GM23338 (cell line): ENCODE results near the gene PHKA2.

ENCODE experiments used
- CTCF ChIP-seq, 2 experiments: fragments of 200-600 bp in 1 of 2; sonication (generic) in 1 of 2; conservative IDR thresholded peaks; 2 replicates each; pipeline versions ENCODE4 v1.5.1 to v1.6.1; 2016 to 2017; ENCODE audit warnings: antibody characterized with exemption in 2 of 2, low read depth in 2 of 2, mild to moderate bottlenecking in 2 of 2, moderate library complexity in 1 of 2
- EZH2 ChIP-seq: fragments of 200-600 bp; sonication (generic); IDR thresholded peaks from one replicate; pipeline ENCODE4 v1.8.0; 2017; ENCODE audit warnings: antibody characterized with exemption, mild to moderate bottlenecking, low read depth; ENCODE audit not compliant: unreplicated experiment
- NANOG ChIP-seq: IDR thresholded peaks from 2 replicates; pipeline ENCODE4 v1.6.1; 2016; ENCODE audit warnings: antibody characterized with exemption, borderline replicate concordance
- POLR2AphosphoS5 ChIP-seq: IDR thresholded peaks from 2 replicates; pipeline ENCODE4 v1.6.1; 2016; ENCODE audit warnings: antibody characterized with exemption, low read depth
- REST ChIP-seq: IDR thresholded peaks from one replicate; pipeline ENCODE4 v1.6.1; 2018; ENCODE audit warnings: antibody characterized with exemption; ENCODE audit not compliant: unreplicated experiment

- no peak for TF ChIP-seq EZH2
- TF ChIP-seq CTCF (conservative IDR thresholded peaks at IDR 0.05; ENCODE audit: low read depth in 2 of 2): no peak
- no peak for TF ChIP-seq NANOG
- no peak for TF ChIP-seq REST
- no peak for TF ChIP-seq POLR2AphosphoS5
Observed at GRCh38 chrX:18855919-18856644, 127.8 kb downstream of the PHKA2 start.
